ENCODE measurements around the gene KCNA2. TPM values are rescaled to one million over a fixed set of nuclear protein-coding genes. Genes with fewer than 3 reads are reported as not detected.
A peak's percentile ranks its signal among the peaks of the same experiment; 100 is the strongest.

KCNA2 gene
- total and polyA plus RNA-seq, 4 donors, result 0.02 to 0.68 (median 0.15) TPM

DNA sequence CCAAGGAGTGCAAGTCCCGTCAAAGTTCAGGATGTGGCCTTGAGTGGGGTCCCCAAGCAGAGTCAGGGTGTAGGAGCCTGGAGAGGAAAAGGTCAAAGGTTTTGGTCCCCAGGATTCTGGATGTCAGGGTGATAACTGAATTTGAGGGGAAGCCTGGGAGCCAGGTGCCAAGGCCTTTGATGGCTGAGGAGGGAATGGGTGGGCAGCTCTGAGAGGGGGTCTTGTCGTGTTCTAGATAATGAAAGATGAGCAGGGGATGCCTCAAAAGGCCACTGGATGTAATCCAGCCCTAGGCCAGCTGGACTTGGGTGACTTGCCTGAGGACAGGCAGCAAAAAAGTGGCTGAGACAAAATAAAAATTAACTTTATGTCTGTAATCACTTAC is 27.5 kb upstream of the KCNA2 start:
- ATAC-seq (ENCODE audit: insufficient read depth, low FRiP score) (no peak), DNase-seq (no peak)
- Histone ChIP-seq H3K9ac (ENCODE audit: insufficient read depth in 1 of 2, low read length in 2 of 2) (no peak overlapping the region), H3K4me3 (no peak overlapping the region), H3K4me1 (ENCODE audit: control insufficient read depth in 5 of 5, insufficient read depth in 5 of 5, low read length in 5 of 5) (peaks cover 0 to 29% (median 7%) of the 10 kb centered on the region in 5 donors), H3K27ac (ENCODE audit: low read depth in 1 of 2, low read length in 1 of 2) (no peak overlapping the region), H3K9me3 (ENCODE audit: control insufficient read depth in 4 of 4, insufficient read depth in 3 of 4, low read length in 3 of 4) (no peaks in the 10 kb centered on the region), H3K27me3 (ENCODE audit: control insufficient read depth in 3 of 3, insufficient read depth in 3 of 3, low read length in 2 of 3) (peaks cover 0 to 6% (median 4%) of the 10 kb centered on the region in 3 donors), H3K36me3 (ENCODE audit: control insufficient read depth in 4 of 4, insufficient read depth in 4 of 4, low read length in 4 of 4) (no peaks in the 10 kb centered on the region)
- 74 to 85% methylated on average over 2 of the region's 2 CpGs for WGBS, 2 donors
- TF ChIP-seq CTCF (IDR thresholded peaks at IDR 0.05; ENCODE audit: control extremely low read depth, extremely low read depth), result no peak

- Histone ChIP-seq H3K4me3 (no peak overlapping the region), H3K9me3 (ENCODE audit: control insufficient read depth in 4 of 4, insufficient read depth in 3 of 4, low read length in 3 of 4) (no peaks in the 10 kb centered on the region), H3K36me3 (ENCODE audit: control insufficient read depth in 4 of 4, insufficient read depth in 4 of 4, low read length in 4 of 4) (no peaks in the 10 kb centered on the region), H3K4me1 (ENCODE audit: control insufficient read depth in 5 of 5, insufficient read depth in 5 of 5, low read length in 5 of 5) (peaks cover 0 to 22% (median 7%) of the 10 kb centered on the region in 5 donors), H3K27ac (ENCODE audit: low read depth in 1 of 2, low read length in 1 of 2) (no peak overlapping the region), H3K9ac (ENCODE audit: insufficient read depth in 1 of 2, low read length in 2 of 2) (no peak overlapping the region), H3K27me3 (ENCODE audit: control insufficient read depth in 3 of 3, insufficient read depth in 3 of 3, low read length in 2 of 3) (peaks cover 0 to 10% (median 4%) of the 10 kb centered on the region in 3 donors)
- WGBS, 2 donors, result 84 to 85% methylated on average over 6 of the region's 6 CpGs
- ATAC-seq (ENCODE audit: insufficient read depth, low FRiP score) (no peak), DNase-seq (no peak)
- no peak for TF ChIP-seq CTCF (IDR thresholded peaks at IDR 0.05; ENCODE audit: control extremely low read depth, extremely low read depth)
Measured at GRCh38 chr1:110631836-110632620, 25.9 kb upstream of the KCNA2 start.

- Histone ChIP-seq H3K27ac (ENCODE audit: low read depth in 1 of 2, low read length in 1 of 2) (no peak overlapping the region), H3K27me3 (ENCODE audit: control insufficient read depth in 3 of 3, insufficient read depth in 3 of 3, low read length in 2 of 3) (peaks cover 0 to 10% (median 4%) of the 10 kb centered on the region in 3 donors), H3K36me3 (ENCODE audit: control insufficient read depth in 4 of 4, insufficient read depth in 4 of 4, low read length in 4 of 4) (no peaks in the 10 kb centered on the region), H3K9ac (ENCODE audit: insufficient read depth in 1 of 2, low read length in 2 of 2) (no peak overlapping the region), H3K4me3 (no peak overlapping the region), H3K9me3 (ENCODE audit: control insufficient read depth in 4 of 4, insufficient read depth in 3 of 4, low read length in 3 of 4) (no peaks in the 10 kb centered on the region), H3K4me1 (ENCODE audit: control insufficient read depth in 5 of 5, insufficient read depth in 5 of 5, low read length in 5 of 5) (peaks cover 0 to 21% (median 7%) of the 10 kb centered on the region in 5 donors)
- peak; percentile 50 for ATAC-seq (ENCODE audit: insufficient read depth, low FRiP score)
- WGBS, 2 donors, result 25 to 28% methylated on average over 13 of the region's 13 CpGs
- peak; percentile 67 to 76 (median 71) for DNase-seq
- peak; percentile 64 for TF ChIP-seq CTCF (IDR thresholded peaks at IDR 0.05; ENCODE audit: control extremely low read depth, extremely low read depth)
Measured at GRCh38 chr1:110630839-110631663, 24.9 kb upstream of the KCNA2 start.
